ENCODE results near the gene ONECUT3. TPM values are rescaled to one million over a fixed set of nuclear protein-coding genes. Genes with fewer than 3 reads are reported as not detected.

ONECUT3 gene
- total RNA-seq, 4 donors from 2014 or later, result not detected

GRCh38 chr19:1752009-1752756 is 1.1 kb upstream of the ONECUT3 start:
- no peak for DNase-seq (ENCODE audit: low spot score in 2 of 2)
- WGBS, 2 donors, result 6% methylated on average over 11 to 16 of the region's 16 CpGs
- Histone ChIP-seq H3K4me1 (peaks cover 0 to 54% (median 22%) of the 10 kb centered on the region in 4 donors), H3K27me3 (peaks cover 0 to 87% of the 10 kb centered on the region in 2 donors), H3K4me3 (no peak overlapping the region), H3K27ac (no peak overlapping the region), H3K9me3 (no peaks in the 10 kb centered on the region), H3K36me3 (no peaks in the 10 kb centered on the region)
- TF ChIP-seq POLR2A (IDR thresholded peaks at IDR 0.05) (no peak), CTCF (IDR thresholded peaks at IDR 0.05) (no peak), EP300 (IDR thresholded peaks at IDR 0.05) (no peak)

- DNase-seq (ENCODE audit: low spot score in 2 of 2), result no peak
- Histone ChIP-seq H3K36me3 (no peaks in the 10 kb centered on the region), H3K27me3 (peaks cover 0 to 87% of the 10 kb centered on the region in 2 donors), H3K27ac (no peak overlapping the region), H3K9me3 (no peaks in the 10 kb centered on the region), H3K4me3 (no peak overlapping the region), H3K4me1 (peaks cover 0 to 54% (median 14%) of the 10 kb centered on the region in 4 donors)
- 1% methylated on average over 41 of the region's 105 CpGs; no CpG with 5 or more reads in 1 of the 2 donors for WGBS, 2 donors
- TF ChIP-seq EP300 (IDR thresholded peaks at IDR 0.05) (no peak), POLR2A (IDR thresholded peaks at IDR 0.05) (no peak), CTCF (IDR thresholded peaks at IDR 0.05) (no peak)
Observed at GRCh38 chr19:1754018-1754635, 821 bp downstream of the ONECUT3 start.

- TF ChIP-seq EP300 (IDR thresholded peaks at IDR 0.05) (no peak), CTCF (IDR thresholded peaks at IDR 0.05) (no peak), POLR2A (IDR thresholded peaks at IDR 0.05) (no peak)
- 2% methylated on average over 43 of the region's 80 CpGs; no CpG with 5 or more reads in 1 of the 2 donors for WGBS, 2 donors
- Histone ChIP-seq H3K4me1 (peaks cover 0 to 46% (median 7%) of the 10 kb centered on the region in 4 donors), H3K9me3 (no peaks in the 10 kb centered on the region), H3K27me3 (peaks cover 3 to 87% of the 10 kb centered on the region in 2 donors), H3K4me3 (no peak overlapping the region), H3K27ac (no peak overlapping the region), H3K36me3 (no peaks in the 10 kb centered on the region)
- DNase-seq (ENCODE audit: low spot score in 2 of 2), result no peak
Observed at GRCh38 chr19:1754636-1755466, 1.5 kb downstream of the ONECUT3 start.

GRCh38 chr19:1755467-1756171 is 2.3 kb downstream of the ONECUT3 start:
- Histone ChIP-seq H3K4me3 (no peak overlapping the region), H3K27me3 (peaks cover 3 to 87% of the 10 kb centered on the region in 2 donors), H3K9me3 (no peaks in the 10 kb centered on the region), H3K36me3 (no peaks in the 10 kb centered on the region), H3K4me1 (peaks cover 0 to 40% (median 5%) of the 10 kb centered on the region in 4 donors), H3K27ac (no peak overlapping the region)
- TF ChIP-seq EP300 (IDR thresholded peaks at IDR 0.05), result no peak
- no peak for TF ChIP-seq POLR2A (IDR thresholded peaks at IDR 0.05)
- TF ChIP-seq CTCF (IDR thresholded peaks at IDR 0.05), result no peak
- no peak for DNase-seq (ENCODE audit: low spot score in 2 of 2)
- 1 to 2% methylated on average over 24 to 43 of the region's 43 CpGs for WGBS, 2 donors
